M059J (cell line): ENCODE data around the gene MYRIP. TPM values are rescaled to one million over a fixed set of nuclear protein-coding genes. Genes with fewer than 3 reads are reported as not detected.

ENCODE experiments used
- DNase-seq: peaks from one replicate; pipeline ENCODE4 v3.0.0-alpha.2; 2012; ENCODE audit warnings: low read depth
- total RNA-seq: library from RNA; depleted of rRNA; stranded (reverse); fragments of >200 nt; shearing (Covaris generic); gene quantifications from 2 replicates; pipeline ENCODE4 v1.2.3, GENCODE V29; 2014

Gene MYRIP
- total RNA-seq, 1 experiment from 2014 or later = 0.12 TPM

DNA sequence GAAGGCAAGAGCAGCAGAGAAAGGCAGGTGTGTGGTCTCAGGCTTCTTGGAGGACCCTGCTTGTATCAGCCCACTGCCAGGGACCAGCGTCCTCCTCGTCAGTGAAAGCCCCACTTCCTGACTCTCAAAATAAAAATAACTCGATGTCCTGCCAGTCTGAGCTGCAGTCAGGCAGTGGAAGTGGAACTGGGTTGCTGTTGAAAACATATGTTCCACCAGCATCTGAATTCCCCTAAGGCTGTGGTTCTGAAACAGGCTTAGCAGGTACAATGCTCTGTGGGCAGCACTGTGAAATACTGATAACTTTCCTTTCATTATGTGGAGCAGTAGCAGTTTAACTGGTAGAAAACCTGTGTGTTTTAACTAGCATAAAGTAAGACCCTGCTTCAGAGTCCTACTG, 378.5 kb downstream of the MYRIP start:
- no peak for DNase-seq

- no peak for DNase-seq
Observed at GRCh38 chr3:40189118-40189517, 379.7 kb downstream of the MYRIP start.

DNA sequence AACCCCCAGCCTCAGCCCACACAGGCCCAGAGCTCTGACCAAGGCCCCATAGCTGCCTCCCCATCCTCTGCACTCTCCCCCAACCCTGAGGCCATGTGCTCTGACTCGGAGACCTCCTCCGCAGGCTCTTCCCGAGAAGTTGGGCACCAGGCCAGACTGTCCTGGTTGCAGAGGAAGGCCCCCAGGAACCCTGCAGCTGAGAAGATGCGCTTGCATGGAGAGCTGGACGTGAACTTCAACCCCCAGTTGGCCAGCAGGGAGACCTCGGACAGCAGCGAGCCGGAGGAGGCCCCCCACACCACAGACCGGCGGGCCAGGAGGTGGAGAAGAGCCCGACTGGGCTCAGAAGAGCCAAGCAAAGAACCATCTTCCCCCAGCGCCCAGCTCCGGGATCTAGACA, 380.6 kb downstream of the MYRIP start:
- no peak for DNase-seq

- no peak for DNase-seq
Observed at GRCh38 chr3:40191251-40191650, 381.8 kb downstream of the MYRIP start.

GRCh38 chr3:40191850-40192448, 382.5 kb downstream of the MYRIP start:
- peak; percentile 22 for DNase-seq

GRCh38 chr3:40192628-40193027, 383.2 kb downstream of the MYRIP start:
- DNase-seq = peak; percentile 12

DNA sequence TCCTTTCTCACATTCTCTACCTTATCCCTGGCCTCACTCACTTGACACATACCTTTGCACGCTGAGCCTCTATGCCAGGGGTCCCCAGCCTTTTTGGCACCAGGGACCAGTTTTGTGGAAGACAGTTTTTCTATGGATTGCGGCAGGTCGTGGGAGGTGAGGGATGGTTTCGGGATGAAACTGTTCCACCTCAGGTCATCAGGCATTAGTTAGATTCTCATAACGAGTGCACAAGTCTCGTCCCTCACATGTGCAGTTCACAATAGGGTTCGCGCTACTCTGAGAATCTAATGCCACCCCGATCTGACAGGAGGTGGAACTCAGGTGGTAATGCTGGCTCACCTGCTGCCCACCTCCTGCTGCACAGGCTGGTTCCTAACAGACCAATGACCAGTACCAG, 387.6 kb downstream of the MYRIP start:
- no peak for DNase-seq

GRCh38 chr3:40200692-40201316, 391.4 kb downstream of the MYRIP start:
- peak; percentile 23 for DNase-seq

DNA sequence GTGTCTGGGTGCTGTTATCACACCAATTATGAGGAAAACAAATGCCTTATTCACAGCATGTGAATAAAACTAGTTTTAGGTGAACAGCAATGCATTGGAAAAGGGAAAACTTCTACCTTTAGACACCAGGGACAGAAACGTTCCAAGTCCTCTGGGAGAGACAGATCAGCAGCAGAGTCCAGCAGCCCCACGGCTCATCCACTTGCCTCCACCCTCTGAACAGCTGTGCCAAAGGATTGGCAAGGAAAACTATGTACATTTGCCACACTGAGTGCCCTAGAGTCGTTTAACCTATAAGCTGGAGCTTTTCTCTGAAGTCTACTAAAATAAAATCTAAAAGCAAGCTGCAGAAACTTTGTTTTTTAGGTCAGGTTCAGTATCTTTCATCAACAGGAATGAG, 392.4 kb downstream of the MYRIP start:
- peak; percentile 2 for DNase-seq

DNA sequence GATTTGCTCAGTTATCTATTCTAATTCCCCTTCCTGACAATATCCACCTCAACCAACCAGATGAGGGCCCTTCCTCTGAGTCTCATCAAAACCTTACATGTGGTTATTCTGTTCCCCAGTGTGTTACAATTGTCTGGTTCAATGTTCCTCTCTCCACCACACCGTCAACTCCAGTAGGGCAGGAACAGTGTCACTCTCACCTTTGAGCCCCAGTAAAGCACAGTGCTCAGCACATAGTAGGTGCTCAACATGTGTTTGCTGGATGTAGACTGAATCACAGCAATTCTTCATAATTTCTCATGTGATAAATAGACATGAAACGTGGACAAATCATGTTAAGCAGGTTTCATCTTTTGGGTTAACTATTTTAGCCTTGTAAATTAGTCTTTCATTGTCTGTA, 397.1 kb downstream of the MYRIP start:
- no peak for DNase-seq

DNA sequence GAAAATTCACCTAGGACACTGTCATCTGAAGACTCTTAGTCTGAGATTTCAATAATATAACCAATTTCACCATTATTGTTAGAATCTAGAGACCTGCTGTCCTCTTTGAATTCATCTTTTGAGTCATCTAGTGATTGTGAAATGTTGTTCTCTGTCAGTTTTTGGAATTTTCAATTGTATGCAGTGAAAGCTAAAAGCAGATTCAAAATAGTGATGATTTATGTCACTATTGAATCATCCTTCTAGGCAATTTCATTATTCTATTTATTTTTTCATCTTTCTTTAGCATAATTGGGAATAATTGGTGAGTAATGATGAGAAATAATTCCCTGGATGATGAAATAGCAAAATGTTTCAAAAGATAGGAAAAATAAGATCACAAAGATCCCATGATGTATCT, 398.4 kb downstream of the MYRIP start:
- DNase-seq = no peak

GRCh38 chr3:40208251-40208650, 398.8 kb downstream of the MYRIP start:
- DNase-seq = no peak

DNA sequence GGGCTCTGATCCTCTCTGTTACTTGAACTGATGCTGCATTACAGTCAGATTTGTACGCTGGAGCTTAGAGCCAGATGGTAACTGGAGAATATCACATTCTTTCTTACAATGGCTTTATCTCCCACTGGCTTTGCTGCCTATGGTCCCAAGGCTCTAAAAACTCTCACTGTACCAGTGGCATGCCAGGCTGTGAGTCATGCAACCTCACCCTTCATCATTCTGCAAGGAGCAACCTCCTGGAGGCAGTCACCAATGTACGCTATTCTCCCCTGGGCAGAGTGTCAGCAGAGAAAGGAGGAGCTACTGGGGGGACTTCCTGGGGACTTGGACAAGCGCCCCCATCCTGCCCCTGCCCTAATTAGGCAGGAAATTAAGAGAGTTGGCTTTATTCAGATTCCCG, 402.2 kb downstream of the MYRIP start:
- peak; percentile 61 for DNase-seq

- DNase-seq = no peak
Observed at GRCh38 chr3:40213556-40213955, 404.1 kb downstream of the MYRIP start.

DNA sequence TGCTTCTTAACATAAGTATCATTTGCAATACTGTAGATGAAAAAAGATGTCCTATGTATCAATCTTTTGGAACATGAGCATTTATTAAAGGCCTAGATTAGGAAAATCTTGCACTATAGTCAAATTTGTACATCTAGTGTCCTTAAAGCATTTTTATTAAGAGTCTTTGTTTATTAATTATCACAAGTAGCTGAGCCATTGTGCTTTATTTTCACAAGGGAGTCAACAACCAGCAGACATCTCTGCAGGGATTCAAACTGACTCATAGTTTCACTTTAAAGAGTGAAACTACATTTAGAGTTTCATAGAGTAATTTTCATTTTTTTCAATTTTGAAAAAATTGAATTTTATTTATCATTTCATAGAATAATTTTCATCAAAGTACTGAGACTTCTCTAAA, 405.6 kb downstream of the MYRIP start:
- no peak for DNase-seq

DNA sequence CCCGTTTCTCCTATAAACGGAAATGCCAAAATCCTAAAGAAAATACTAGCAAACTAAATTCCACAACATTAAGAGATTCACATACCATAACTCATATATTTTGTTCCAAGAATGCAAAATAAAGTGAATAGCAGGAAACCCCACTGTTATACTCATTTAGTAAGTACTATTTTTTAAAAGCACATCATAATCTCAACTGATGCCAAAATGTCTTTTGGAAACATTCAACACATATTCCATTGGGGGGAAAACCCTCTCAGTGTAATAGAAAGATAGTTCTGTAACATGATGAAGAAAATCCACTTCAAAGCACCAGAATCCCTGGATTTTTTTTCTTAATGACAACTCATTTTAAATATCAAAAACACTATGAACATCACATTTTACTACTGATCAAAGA, 407.1 kb downstream of the MYRIP start:
- no peak for DNase-seq

- DNase-seq = no peak
Observed at GRCh38 chr3:40223856-40224255, 414.4 kb downstream of the MYRIP start.

GRCh38 chr3:40224796-40225515, 415.5 kb downstream of the MYRIP start:
- no peak for DNase-seq

DNA sequence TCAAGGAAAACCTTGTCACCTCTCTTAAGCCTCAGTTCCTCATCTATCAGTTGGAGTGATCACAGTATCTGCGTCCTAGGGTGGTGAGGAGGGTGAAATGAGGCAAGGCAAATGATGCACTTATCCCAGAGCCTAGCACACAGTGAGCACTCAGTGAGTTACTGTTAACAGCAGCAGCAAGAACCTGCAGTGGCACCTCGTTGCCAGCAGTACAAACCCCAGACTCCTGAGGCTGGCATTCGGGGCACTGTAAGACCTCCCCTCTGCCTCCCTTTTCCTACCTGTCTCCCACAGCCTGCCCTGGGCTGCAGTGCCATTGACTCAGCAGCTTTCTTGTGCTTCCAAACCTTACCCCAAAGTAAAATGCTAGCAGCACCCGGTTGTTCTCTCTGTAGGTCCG, 417.2 kb downstream of the MYRIP start:
- DNase-seq = no peak

DNA sequence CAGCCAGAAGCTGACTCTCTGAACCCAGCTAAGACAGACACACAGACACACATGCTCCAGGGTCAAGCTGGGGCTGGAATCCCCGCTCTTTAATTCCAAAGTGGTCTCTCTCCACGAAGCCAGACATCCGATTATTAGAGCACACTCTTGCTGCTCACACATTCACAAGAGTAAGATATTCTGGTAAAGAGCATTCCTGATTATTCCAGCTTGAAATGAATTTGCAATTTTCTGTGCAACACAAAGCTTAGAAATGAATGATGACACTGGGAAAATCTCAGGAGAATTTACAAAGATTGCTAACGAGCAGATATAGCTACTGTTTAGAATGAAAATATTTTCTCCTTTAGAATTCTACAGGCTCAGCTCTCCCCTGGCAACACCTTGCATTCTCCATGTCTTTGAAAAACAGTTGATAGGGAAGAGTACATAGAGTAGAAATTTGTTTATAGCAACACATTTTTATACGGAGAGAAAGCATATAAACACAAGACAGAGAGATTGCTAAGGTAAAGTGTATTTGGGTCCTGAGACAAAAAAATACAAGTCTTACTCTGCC, 419.5 kb downstream of the MYRIP start:
- DNase-seq = no peak

DNA sequence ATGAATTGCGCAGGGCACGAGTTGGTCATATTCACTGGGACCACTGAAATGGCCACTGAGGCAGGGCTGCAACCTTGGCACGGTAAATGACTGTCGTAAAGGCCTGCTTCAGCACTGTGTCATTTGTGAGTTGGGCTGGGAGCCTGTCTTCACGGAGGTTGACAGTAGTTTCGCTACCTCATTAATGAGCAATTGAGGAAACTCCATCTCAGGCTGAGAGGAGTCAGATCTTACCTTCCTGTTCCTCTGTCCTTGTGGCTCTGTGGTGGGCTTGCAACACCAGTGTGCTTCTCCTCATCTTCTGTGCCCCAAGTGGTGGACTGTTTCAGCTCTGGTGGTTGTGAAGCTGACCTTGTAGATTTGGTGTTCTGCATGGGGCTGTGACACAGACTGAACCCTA, 420.0 kb downstream of the MYRIP start:
- DNase-seq = no peak

DNA sequence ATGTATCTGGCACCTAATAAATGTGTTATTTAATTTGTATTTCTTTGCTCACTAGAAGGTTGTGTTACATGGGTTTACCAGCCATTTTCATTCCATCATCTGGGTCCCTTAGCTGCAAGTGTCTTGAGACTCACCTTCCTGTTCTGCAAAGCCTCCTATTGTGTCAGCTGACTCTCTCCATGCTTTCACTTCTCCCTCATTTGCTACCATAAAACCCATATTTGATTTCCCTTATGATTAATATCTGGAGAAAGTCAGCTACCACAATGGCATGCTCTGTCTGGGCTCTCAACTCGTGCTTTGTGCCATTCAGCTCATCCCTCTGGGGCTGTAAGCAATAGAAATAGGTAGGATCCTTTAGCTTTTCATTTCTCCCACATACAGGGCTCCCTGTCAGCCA, 420.6 kb downstream of the MYRIP start:
- no peak for DNase-seq

DNA sequence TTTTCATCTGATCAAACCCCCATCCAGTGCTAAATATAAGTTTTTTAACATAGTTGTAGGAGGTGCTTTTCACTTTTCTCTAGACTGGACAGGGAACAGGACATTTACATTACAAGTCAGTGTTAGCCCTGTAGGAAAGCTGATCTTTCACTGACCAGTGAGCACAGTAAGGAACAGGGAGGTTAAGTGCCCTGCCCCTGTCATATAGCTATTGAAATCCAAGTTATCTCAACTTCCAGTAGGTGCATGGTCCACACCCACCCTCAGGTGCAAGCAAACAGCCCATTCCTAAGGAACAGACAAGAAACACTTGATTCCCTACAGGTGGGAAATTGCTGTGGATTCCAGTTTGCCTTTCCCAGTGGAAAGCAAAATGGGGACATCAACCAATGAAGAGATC, 421.0 kb downstream of the MYRIP start:
- no peak for DNase-seq
